Measurements from ENCODE around the gene ZNF559. TPM values are rescaled to one million over a fixed set of nuclear protein-coding genes. Genes with fewer than 3 reads are reported as not detected.
"Not testable (repeated sequence)": the region's sequence is repeated elsewhere in the genome, so short reads cannot be mapped to it uniquely, and the experiment has no call there.

The ZNF559 gene
- total RNA-seq (2012; rRNA removed): 10.6 and 13.3 TPM in 2 replicates

- peak within 1 kb of the TSS; percentile 88 for H3K4me2 ChIP-seq (ENCODE audit: low read length)
- peak within 1 kb of the TSS; percentile 90 for H3K9ac ChIP-seq (ENCODE audit: low read depth, low read length)
- no peaks in the 10 kb centered on the region for H3K27me3 ChIP-seq (ENCODE audit: control insufficient read depth, insufficient read depth, low read length)
- H3K4me1 ChIP-seq (ENCODE audit: control insufficient read depth, insufficient read depth, low read length): peaks cover 4% of the 10 kb centered on the region
- H3K9me3 ChIP-seq (replicated peaks; ENCODE audit: low read length): peaks cover 8% of the 10 kb centered on the region
- peak within 1 kb of the TSS; percentile 97 for H3K4me3 ChIP-seq (ENCODE audit: low read length)
- peaks cover 4% of the 10 kb centered on the region for H3K36me3 ChIP-seq (ENCODE audit: insufficient read depth, low read length)
Measured at GRCh38 chr19:9323919-9324583, at the start of gene ZNF559. ZNF559 (plus strand) TSS chr19:9324179; CDS start chr19:9338550, 14,371 bp downstream.

- not testable (repeated sequence) for H3K9ac ChIP-seq (ENCODE audit: low read depth, low read length); H3K27me3 ChIP-seq (ENCODE audit: control insufficient read depth, insufficient read depth, low read length); H3K4me2 ChIP-seq (ENCODE audit: low read length); H3K36me3 ChIP-seq (ENCODE audit: insufficient read depth, low read length); H3K9me3 ChIP-seq (replicated peaks; ENCODE audit: low read length); H3K4me3 ChIP-seq (ENCODE audit: low read length); H3K4me1 ChIP-seq (ENCODE audit: control insufficient read depth, insufficient read depth, low read length)
Measured at GRCh38 chr19:9283485-9283884, 40.5 kb upstream of the ZNF559 start.

- Histone ChIP-seq H3K4me1 (ENCODE audit: control insufficient read depth, insufficient read depth, low read length) (no peaks in the 10 kb centered on the region), H3K4me2 (ENCODE audit: low read length) (no peak overlapping the region), H3K4me3 (ENCODE audit: low read length) (no peak overlapping the region), H3K9ac (ENCODE audit: low read depth, low read length) (no peak overlapping the region), H3K9me3 (replicated peaks; ENCODE audit: low read length) (peaks cover 22% of the 10 kb centered on the region), H3K27me3 (ENCODE audit: control insufficient read depth, insufficient read depth, low read length) (no peaks in the 10 kb centered on the region), H3K36me3 (ENCODE audit: insufficient read depth, low read length) (peaks cover 45% of the 10 kb centered on the region)
Measured at GRCh38 chr19:9289231-9289884, 34.6 kb upstream of the ZNF559 start.

DNA sequence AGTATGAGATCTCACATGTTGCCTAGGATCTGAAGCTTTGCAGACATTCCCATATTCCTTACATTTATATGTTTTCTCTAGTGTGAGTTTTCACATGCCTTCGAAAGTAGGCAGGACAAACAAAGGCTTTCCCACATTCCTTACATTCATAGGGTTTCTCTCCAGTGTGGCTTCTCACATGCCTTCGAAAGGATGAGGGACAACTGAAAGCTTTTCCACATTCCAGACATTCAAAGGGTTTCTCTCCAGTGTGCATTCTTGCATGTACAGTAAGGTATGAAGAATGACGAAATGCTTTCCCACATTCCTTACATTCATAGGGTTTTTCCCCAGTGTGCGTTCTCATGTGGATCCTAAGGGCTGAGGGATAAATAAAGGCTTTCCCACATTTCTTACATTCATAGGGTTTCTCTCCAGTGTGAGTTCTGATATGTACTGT, 28.5 kb upstream of the ZNF559 start:
- Histone ChIP-seq H3K27me3 (ENCODE audit: control insufficient read depth, insufficient read depth, low read length) (no peaks in the 10 kb centered on the region), H3K4me2 (ENCODE audit: low read length) (no peak overlapping the region), H3K36me3 (ENCODE audit: insufficient read depth, low read length) (peaks cover 83% of the 10 kb centered on the region), H3K9me3 (replicated peaks; ENCODE audit: low read length) (peaks cover 58% of the 10 kb centered on the region), H3K9ac (ENCODE audit: low read depth, low read length) (no peak overlapping the region), H3K4me1 (ENCODE audit: control insufficient read depth, insufficient read depth, low read length) (no peaks in the 10 kb centered on the region), H3K4me3 (ENCODE audit: low read length) (no peak overlapping the region)

DNA sequence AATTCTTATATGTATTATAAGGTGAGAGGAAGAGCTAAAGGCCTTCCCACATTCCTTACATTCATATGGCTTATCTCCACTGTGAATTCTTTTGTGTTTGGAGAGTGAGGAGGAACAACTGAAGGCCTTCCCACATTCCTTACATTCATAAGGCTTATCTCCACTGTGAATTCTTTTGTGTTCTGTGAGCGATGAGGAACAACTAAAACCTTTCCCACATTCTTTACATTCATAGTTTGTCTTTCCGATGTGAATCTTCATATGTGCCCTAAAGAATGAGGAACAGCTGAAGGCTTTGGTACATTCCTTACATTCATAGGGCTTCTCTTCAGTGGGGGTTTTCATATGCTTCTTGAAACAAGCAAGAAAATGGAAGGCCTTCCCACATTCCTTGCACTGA, 27.6 kb upstream of the ZNF559 start:
- Histone ChIP-seq H3K9me3 (replicated peaks; ENCODE audit: low read length) (peaks cover 63% of the 10 kb centered on the region), H3K9ac (ENCODE audit: low read depth, low read length) (no peak overlapping the region), H3K27me3 (ENCODE audit: control insufficient read depth, insufficient read depth, low read length) (no peaks in the 10 kb centered on the region), H3K36me3 (ENCODE audit: insufficient read depth, low read length) (peaks cover 87% of the 10 kb centered on the region), H3K4me3 (ENCODE audit: low read length) (no peak overlapping the region), H3K4me1 (ENCODE audit: control insufficient read depth, insufficient read depth, low read length) (no peaks in the 10 kb centered on the region), H3K4me2 (ENCODE audit: low read length) (no peak overlapping the region)

DNA sequence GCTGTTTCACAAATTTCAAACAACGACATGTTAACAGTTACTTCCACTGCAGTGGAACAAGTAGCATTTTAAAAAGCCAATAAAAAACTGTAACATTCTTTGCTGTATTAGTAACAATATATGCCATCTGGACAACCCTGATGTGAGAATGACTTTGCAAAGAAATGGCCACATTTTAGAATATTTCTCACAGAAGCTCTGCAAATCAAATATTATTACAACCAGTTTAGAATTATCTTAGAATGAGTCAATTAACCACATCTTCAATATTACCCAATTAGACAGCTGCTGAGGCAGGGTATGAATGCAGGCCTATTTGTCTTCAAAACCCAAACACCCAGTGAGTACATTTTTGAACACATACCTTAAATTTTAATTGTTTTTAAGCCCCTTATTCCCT, 17.5 kb upstream of the ZNF559 start:
- Histone ChIP-seq H3K9me3 (replicated peaks; ENCODE audit: low read length) (peaks cover 8% of the 10 kb centered on the region), H3K4me1 (ENCODE audit: control insufficient read depth, insufficient read depth, low read length) (peaks cover 3% of the 10 kb centered on the region), H3K9ac (ENCODE audit: low read depth, low read length) (peak overlapping the region; percentile 37), H3K27me3 (ENCODE audit: control insufficient read depth, insufficient read depth, low read length) (no peaks in the 10 kb centered on the region), H3K36me3 (ENCODE audit: insufficient read depth, low read length) (peaks cover 39% of the 10 kb centered on the region), H3K4me3 (ENCODE audit: low read length) (peak overlapping the region; percentile 41), H3K4me2 (ENCODE audit: low read length) (peak overlapping the region; percentile 64)

- Histone ChIP-seq H3K9me3 (replicated peaks; ENCODE audit: low read length) (peaks cover 1% of the 10 kb centered on the region), H3K4me2 (ENCODE audit: low read length) (peak overlapping the region; percentile 87), H3K4me3 (ENCODE audit: low read length) (peak overlapping the region; percentile 93), H3K36me3 (ENCODE audit: insufficient read depth, low read length) (peaks cover 21% of the 10 kb centered on the region), H3K27me3 (ENCODE audit: control insufficient read depth, insufficient read depth, low read length) (no peaks in the 10 kb centered on the region), H3K9ac (ENCODE audit: low read depth, low read length) (peak overlapping the region; percentile 92), H3K4me1 (ENCODE audit: control insufficient read depth, insufficient read depth, low read length) (peaks cover 3% of the 10 kb centered on the region)
Measured at GRCh38 chr19:9308091-9308770, 15.7 kb upstream of the ZNF559 start.

GRCh38 chr19:9309139-9309973, 14.6 kb upstream of the ZNF559 start, which contains the start of gene ZNF699:
ZNF699 (minus strand) TSS chr19:9309838; CDS start chr19:9305119, 4,719 bp downstream.
- Histone ChIP-seq H3K27me3 (ENCODE audit: control insufficient read depth, insufficient read depth, low read length) (no peaks in the 10 kb centered on the region), H3K4me1 (ENCODE audit: control insufficient read depth, insufficient read depth, low read length) (peaks cover 3% of the 10 kb centered on the region), H3K9me3 (replicated peaks; ENCODE audit: low read length) (peaks cover 2% of the 10 kb centered on the region), H3K36me3 (ENCODE audit: insufficient read depth, low read length) (peaks cover 10% of the 10 kb centered on the region), H3K9ac (ENCODE audit: low read depth, low read length) (peak within 1 kb of the TSS; percentile 92), H3K4me2 (ENCODE audit: low read length) (peak within 1 kb of the TSS; percentile 87), H3K4me3 (ENCODE audit: low read length) (peak within 1 kb of the TSS; percentile 93)

DNA sequence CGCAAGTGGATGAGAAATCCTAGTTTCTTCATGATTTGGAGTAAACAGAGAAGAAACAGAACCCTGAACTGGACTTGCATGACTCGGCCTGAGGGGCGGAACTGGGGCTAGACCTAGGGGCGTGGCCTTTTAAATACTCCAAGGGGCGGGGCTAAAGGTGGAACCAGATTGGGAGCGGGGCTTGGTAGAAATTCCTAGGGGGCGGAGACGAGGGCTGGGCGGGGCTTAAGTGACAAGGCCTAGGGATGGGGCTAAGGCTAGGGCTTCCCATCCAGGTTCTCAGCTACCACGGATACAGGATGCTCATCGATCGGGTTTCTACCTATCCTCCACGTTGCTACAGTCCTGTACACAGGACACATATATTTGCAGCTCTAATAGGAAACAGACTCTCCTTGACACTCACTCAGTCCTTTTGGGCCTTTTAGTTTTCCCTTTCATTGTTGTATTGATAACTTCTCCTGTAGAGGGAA, 14.0 kb upstream of the ZNF559 start:
- H3K4me3 ChIP-seq (ENCODE audit: low read length): peak overlapping the region; percentile 93
- H3K9ac ChIP-seq (ENCODE audit: low read depth, low read length): peak overlapping the region; percentile 92
- H3K4me2 ChIP-seq (ENCODE audit: low read length): peak overlapping the region; percentile 87
- H3K27me3 ChIP-seq (ENCODE audit: control insufficient read depth, insufficient read depth, low read length): no peaks in the 10 kb centered on the region
- H3K9me3 ChIP-seq (replicated peaks; ENCODE audit: low read length): peaks cover 2% of the 10 kb centered on the region
- H3K36me3 ChIP-seq (ENCODE audit: insufficient read depth, low read length): peaks cover 5% of the 10 kb centered on the region
- H3K4me1 ChIP-seq (ENCODE audit: control insufficient read depth, insufficient read depth, low read length): peaks cover 3% of the 10 kb centered on the region

DNA sequence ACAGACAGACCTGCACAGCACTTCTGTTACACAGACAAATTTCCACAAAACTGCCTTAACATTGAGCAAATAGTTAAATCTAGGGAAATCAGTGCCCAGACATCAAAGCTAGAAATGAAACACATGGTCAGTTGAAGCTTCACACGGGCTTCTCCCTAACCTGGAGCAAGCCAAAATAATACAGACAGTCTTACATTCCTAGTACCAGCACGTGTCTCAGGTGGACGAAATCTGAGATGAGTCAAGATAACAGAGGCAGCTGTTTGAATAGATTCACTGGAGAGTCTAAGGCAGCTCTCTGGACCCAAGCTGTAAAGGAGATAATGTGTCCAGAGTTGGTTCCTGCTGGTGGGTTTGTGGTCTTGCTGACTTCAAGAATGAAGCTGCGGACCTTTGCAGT, 10.2 kb upstream of the ZNF559 start:
- Histone ChIP-seq H3K36me3 (ENCODE audit: insufficient read depth, low read length) (no peaks in the 10 kb centered on the region), H3K4me1 (ENCODE audit: control insufficient read depth, insufficient read depth, low read length) (no peaks in the 10 kb centered on the region), H3K9ac (ENCODE audit: low read depth, low read length) (no peak overlapping the region), H3K27me3 (ENCODE audit: control insufficient read depth, insufficient read depth, low read length) (no peaks in the 10 kb centered on the region), H3K4me2 (ENCODE audit: low read length) (no peak overlapping the region), H3K4me3 (ENCODE audit: low read length) (no peak overlapping the region), H3K9me3 (replicated peaks; ENCODE audit: low read length) (peaks cover 2% of the 10 kb centered on the region)

- peaks cover 4% of the 10 kb centered on the region for H3K4me1 ChIP-seq (ENCODE audit: control insufficient read depth, insufficient read depth, low read length)
- H3K9ac ChIP-seq (ENCODE audit: low read depth, low read length): no peak overlapping the region
- no peaks in the 10 kb centered on the region for H3K27me3 ChIP-seq (ENCODE audit: control insufficient read depth, insufficient read depth, low read length)
- peaks cover 4% of the 10 kb centered on the region for H3K9me3 ChIP-seq (replicated peaks; ENCODE audit: low read length)
- no peak overlapping the region for H3K4me2 ChIP-seq (ENCODE audit: low read length)
- no peaks in the 10 kb centered on the region for H3K36me3 ChIP-seq (ENCODE audit: insufficient read depth, low read length)
- no peak overlapping the region for H3K4me3 ChIP-seq (ENCODE audit: low read length)
Measured at GRCh38 chr19:9321338-9321737, 2.6 kb upstream of the ZNF559 start.

All from skeletal muscle satellite cell (primary cell).